ENCODE results near the gene PTEN.
"Not testable (repeated sequence)": the region's sequence is repeated elsewhere in the genome, so short reads cannot be mapped to it uniquely, and the experiment has no call there.

The PTEN gene

GRCh38 chr10:87841186-87841585, 22.2 kb upstream of the PTEN start:
- no peak overlapping the region for H3K4me3 Mint-ChIP-seq
- DNase-seq (ENCODE audit: low spot score in 2 of 2) = no peak
- H3K36me3 Mint-ChIP-seq = no peaks in the 10 kb centered on the region
- H3K27ac Mint-ChIP-seq = no peak overlapping the region
- ATAC-seq = no peak
- no peaks in the 10 kb centered on the region for H3K4me1 Mint-ChIP-seq
- H3K9me3 Mint-ChIP-seq = no peaks in the 10 kb centered on the region

GRCh38 chr10:87842220-87842641, 21.2 kb upstream of the PTEN start:
- no peak for ATAC-seq

GRCh38 chr10:87842776-87843497, 20.5 kb upstream of the PTEN start:
- ATAC-seq = no peak
- H3K9me3 Mint-ChIP-seq = no peaks in the 10 kb centered on the region
- no peak for DNase-seq (ENCODE audit: low spot score in 2 of 2)
- no peaks in the 10 kb centered on the region for H3K36me3 Mint-ChIP-seq
- peak overlapping the region; percentile 79 for H3K27ac Mint-ChIP-seq
- no peak overlapping the region for H3K4me3 Mint-ChIP-seq
- no peaks in the 10 kb centered on the region for H3K4me1 Mint-ChIP-seq

More at GRCh38 chr10:87842220-87842641, 21.2 kb upstream of the PTEN start:
- H3K9me3 Mint-ChIP-seq = no peaks in the 10 kb centered on the region
- H3K4me3 Mint-ChIP-seq = no peak overlapping the region
- no peaks in the 10 kb centered on the region for H3K36me3 Mint-ChIP-seq
- no peak for DNase-seq (ENCODE audit: low spot score in 2 of 2)
- no peaks in the 10 kb centered on the region for H3K4me1 Mint-ChIP-seq
- H3K27ac Mint-ChIP-seq = peak overlapping the region; percentile 79

- H3K36me3 Mint-ChIP-seq = no peaks in the 10 kb centered on the region
- no peaks in the 10 kb centered on the region for H3K9me3 Mint-ChIP-seq
- ATAC-seq (no peak), DNase-seq (ENCODE audit: low spot score in 2 of 2) (no peak)
- no peak overlapping the region for H3K27ac Mint-ChIP-seq
- no peaks in the 10 kb centered on the region for H3K4me1 Mint-ChIP-seq
- H3K4me3 Mint-ChIP-seq = no peak overlapping the region
These were observed 19.7 kb upstream of the PTEN start for GRCh38 chr10:87843714-87844113.

GRCh38 chr10:87844837-87845623, 18.4 kb upstream of the PTEN start:
- Mint-ChIP-seq H3K4me1 (no peaks in the 10 kb centered on the region), H3K36me3 (no peaks in the 10 kb centered on the region), H3K27ac (no peak overlapping the region), H3K9me3 (no peaks in the 10 kb centered on the region), H3K4me3 (no peak overlapping the region)
- ATAC-seq (peak; percentile 65), DNase-seq (ENCODE audit: low spot score in 2 of 2) (no peak)

- Mint-ChIP-seq H3K4me1 (no peaks in the 10 kb centered on the region), H3K36me3 (no peaks in the 10 kb centered on the region), H3K4me3 (no peak overlapping the region), H3K27ac (no peak overlapping the region), H3K9me3 (no peaks in the 10 kb centered on the region)
- no peak for DNase-seq (ENCODE audit: low spot score in 2 of 2)
- ATAC-seq = no peak
These were observed 17.8 kb upstream of the PTEN start for GRCh38 chr10:87845624-87845998.

GRCh38 chr10:87846023-87846422, 17.4 kb upstream of the PTEN start:
- Mint-ChIP-seq H3K4me3 (no peak overlapping the region), H3K36me3 (no peaks in the 10 kb centered on the region), H3K4me1 (no peaks in the 10 kb centered on the region), H3K27ac (no peak overlapping the region), H3K9me3 (no peaks in the 10 kb centered on the region)
- DNase-seq (ENCODE audit: low spot score in 2 of 2) = no peak
- ATAC-seq = no peak

- not testable (repeated sequence) for H3K36me3 Mint-ChIP-seq; DNase-seq (ENCODE audit: low spot score in 2 of 2); H3K9me3 Mint-ChIP-seq; ATAC-seq; H3K4me1 Mint-ChIP-seq; H3K27ac Mint-ChIP-seq; H3K4me3 Mint-ChIP-seq
These were observed 16.7 kb upstream of the PTEN start for GRCh38 chr10:87846711-87847110.

GRCh38 chr10:87847550-87847949, 15.9 kb upstream of the PTEN start:
- no peak overlapping the region for H3K4me3 Mint-ChIP-seq
- DNase-seq (ENCODE audit: low spot score in 2 of 2) (no peak), ATAC-seq (no peak)
- H3K9me3 Mint-ChIP-seq = no peaks in the 10 kb centered on the region
- no peaks in the 10 kb centered on the region for H3K4me1 Mint-ChIP-seq
- H3K36me3 Mint-ChIP-seq = no peaks in the 10 kb centered on the region
- H3K27ac Mint-ChIP-seq = no peak overlapping the region

GRCh38 chr10:87849001-87849400, 14.4 kb upstream of the PTEN start:
- ATAC-seq = no peak
- H3K4me1 Mint-ChIP-seq = no peaks in the 10 kb centered on the region
- no peak overlapping the region for H3K4me3 Mint-ChIP-seq
- H3K36me3 Mint-ChIP-seq = no peaks in the 10 kb centered on the region
- H3K9me3 Mint-ChIP-seq = no peaks in the 10 kb centered on the region
- H3K27ac Mint-ChIP-seq = no peak overlapping the region
- DNase-seq (ENCODE audit: low spot score in 2 of 2) = no peak

- H3K4me1 Mint-ChIP-seq = no peaks in the 10 kb centered on the region
- H3K4me3 Mint-ChIP-seq = no peak overlapping the region
- H3K9me3 Mint-ChIP-seq = no peaks in the 10 kb centered on the region
- ATAC-seq (peak; percentile 87), DNase-seq (ENCODE audit: low spot score in 2 of 2) (no peak)
- H3K36me3 Mint-ChIP-seq = no peaks in the 10 kb centered on the region
- no peak overlapping the region for H3K27ac Mint-ChIP-seq
These were observed 12.7 kb upstream of the PTEN start for GRCh38 chr10:87850742-87851205.

- no peak overlapping the region for H3K4me3 Mint-ChIP-seq
- no peak for DNase-seq (ENCODE audit: low spot score in 2 of 2)
- no peaks in the 10 kb centered on the region for H3K36me3 Mint-ChIP-seq
- no peaks in the 10 kb centered on the region for H3K4me1 Mint-ChIP-seq
- H3K27ac Mint-ChIP-seq = no peak overlapping the region
- no peaks in the 10 kb centered on the region for H3K9me3 Mint-ChIP-seq
- ATAC-seq = no peak
These were observed 11.3 kb upstream of the PTEN start for GRCh38 chr10:87852089-87852488.

- ATAC-seq; H3K4me1 Mint-ChIP-seq; H3K36me3 Mint-ChIP-seq; H3K4me3 Mint-ChIP-seq; DNase-seq (ENCODE audit: low spot score in 2 of 2); H3K27ac Mint-ChIP-seq; H3K9me3 Mint-ChIP-seq: not testable (repeated sequence)
These were observed 8.2 kb upstream of the PTEN start for GRCh38 chr10:87855247-87855646.

- H3K36me3 Mint-ChIP-seq; H3K9me3 Mint-ChIP-seq; H3K27ac Mint-ChIP-seq; DNase-seq (ENCODE audit: low spot score in 2 of 2); ATAC-seq; H3K4me1 Mint-ChIP-seq; H3K4me3 Mint-ChIP-seq: not testable (repeated sequence)
These were observed 7.8 kb upstream of the PTEN start for GRCh38 chr10:87855665-87856064.

- no peak overlapping the region for H3K27ac Mint-ChIP-seq
- no peak for ATAC-seq
- H3K4me3 Mint-ChIP-seq = no peak overlapping the region
- peaks cover 29% of the 10 kb centered on the region for H3K36me3 Mint-ChIP-seq
- peaks cover 23% of the 10 kb centered on the region for H3K4me1 Mint-ChIP-seq
- DNase-seq (ENCODE audit: low spot score in 2 of 2) = no peak
- no peaks in the 10 kb centered on the region for H3K9me3 Mint-ChIP-seq
These were observed 3.1 kb upstream of the PTEN start for GRCh38 chr10:87860156-87860795.
